Stimulated activated CD8-positive, alpha-beta memory T cell treated with anti-CD3 and anti-CD28 coated beads, Interleukin-7, amount 100 ng/mL, for 4 hours (primary cell): ENCODE measurements around the gene ALPG.
"Not testable (repeated sequence)": the region's sequence is repeated elsewhere in the genome, so short reads cannot be mapped to it uniquely, and the experiment has no call there.

ENCODE experiments used
- DNase-seq, 2 donors: peaks; one replicate each; pipeline ENCODE4 v3.0.0-alpha.2; 2020; ENCODE audit warnings: low read depth in 2 of 2

ALPG gene

GRCh38 chr2:232440220-232441018, 33.8 kb downstream of the ALPG start:
- DNase-seq: peak; percentile 64 to 71

- DNase-seq: no peak
These were observed 34.6 kb downstream of the ALPG start for GRCh38 chr2:232441147-232441651.

- DNase-seq: not testable (repeated sequence)
These were observed 35.3 kb downstream of the ALPG start for GRCh38 chr2:232441922-232442321.

GRCh38 chr2:232442431-232442830, 35.8 kb downstream of the ALPG start:
- not testable (repeated sequence) for DNase-seq

GRCh38 chr2:232443047-232443446, 36.4 kb downstream of the ALPG start:
- not testable (repeated sequence) for DNase-seq

GRCh38 chr2:232443669-232444408, 37.2 kb downstream of the ALPG start:
- DNase-seq: not testable (repeated sequence)

GRCh38 chr2:232444409-232445148, 37.9 kb downstream of the ALPG start:
- DNase-seq: peak; percentile 14 to 40

GRCh38 chr2:232445149-232445885, 38.7 kb downstream of the ALPG start:
- DNase-seq: not testable (repeated sequence)

- DNase-seq: not testable (repeated sequence)
These were observed 39.7 kb downstream of the ALPG start for GRCh38 chr2:232446266-232446777.

GRCh38 chr2:232447091-232447620, 40.5 kb downstream of the ALPG start:
- DNase-seq: no peak

GRCh38 chr2:232447638-232448303, 41.1 kb downstream of the ALPG start:
- no peak for DNase-seq

GRCh38 chr2:232448304-232448690, 41.7 kb downstream of the ALPG start:
- no peak for DNase-seq

- no peak for DNase-seq
These were observed 43.3 kb downstream of the ALPG start for GRCh38 chr2:232449964-232450363.

- not testable (repeated sequence) for DNase-seq
These were observed 45.0 kb downstream of the ALPG start for GRCh38 chr2:232451645-232452044.

- DNase-seq: no peak
These were observed 48.0 kb downstream of the ALPG start for GRCh38 chr2:232454630-232455029.

- DNase-seq: no peak
These were observed 49.0 kb downstream of the ALPG start, which contains the start of gene ALPI for GRCh38 chr2:232455426-232456255. Gene ALPI (plus strand): TSS chr2:232456153. CDS start chr2:232456200, 47 bp downstream.

GRCh38 chr2:232456296-232457120, 49.9 kb downstream of the ALPG start:
- DNase-seq: no peak
